ENCODE measurements around the gene GLP1R.

GRCh38 chr6:39102071-39102820, 53.7 kb downstream of the GLP1R start:
- TF ChIP-seq CTCF (conservative IDR thresholded peaks at IDR 0.05; ENCODE audit: low read depth, low read length) (no peak), EZH2 (IDR thresholded peaks at IDR 0.05; ENCODE audit: low read length, unreplicated experiment) (no peak)
